Esophagus muscularis mucosa (tissue), 4 donors: ENCODE data around the gene FOXR2.

Experiments
- CTCF ChIP-seq, 3 experiments: fragments of 200-600 bp in 2 of 3; fragments of 450-650 bp in 1 of 3; sonication (generic) in 2 of 3; IDR thresholded peaks; one replicate each; pipeline ENCODE4 v1.5.1; 2017 to 2019; ENCODE audit warnings: antibody characterized with exemption in 3 of 3, mild to moderate bottlenecking in 2 of 3, moderate library complexity in 1 of 3
- EP300 ChIP-seq: sonication (generic); formaldehyde crosslinking; IDR thresholded peaks from one replicate; pipeline ENCODE4 v1.6.1; 2017; ENCODE audit warnings: antibody characterized with exemption
- POLR2A ChIP-seq: fragments of 450-650 bp; IDR thresholded peaks from one replicate; pipeline ENCODE4 v1.6.1; 2017; ENCODE audit warnings: antibody characterized with exemption, moderate library complexity, mild to moderate bottlenecking, low read depth

- TF ChIP-seq CTCF (IDR thresholded peaks at IDR 0.05) (no peak), POLR2A (no peak), EP300 (no peak)
These were observed 29.9 kb upstream of the FOXR2 start for GRCh38 chrX:55593296-55593695.
